Activated CD4-positive, CD25-positive, alpha-beta regulatory T cell (primary cell): ENCODE data around the gene SAMD4A.

Source experiments
- DNase-seq, 4 experiments: peaks; one replicate each; lab custom pipeline; 2025; lab: John Stamatoyannopoulos, UW

Gene SAMD4A

DNA sequence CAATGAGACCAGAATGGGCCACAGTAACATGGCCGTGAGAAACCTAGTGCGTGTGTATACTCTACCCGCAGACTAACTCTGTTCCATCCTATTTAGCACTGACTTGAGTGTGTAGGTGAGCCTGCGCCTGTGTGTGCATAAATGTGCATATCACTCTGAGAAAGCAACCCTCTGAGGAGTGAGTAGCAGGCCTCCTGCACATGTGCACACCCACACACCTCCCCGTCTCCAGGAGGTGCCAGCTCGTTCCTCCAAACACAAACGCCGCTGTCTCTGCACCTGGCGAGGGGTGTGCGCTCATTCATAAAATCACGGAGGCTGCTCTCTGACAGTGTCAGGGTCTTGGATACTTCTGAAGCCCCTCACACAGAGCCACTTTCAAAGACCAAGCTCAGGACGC lies 196.8 kb downstream of the SAMD4A start:
- no peak for DNase-seq

DNA sequence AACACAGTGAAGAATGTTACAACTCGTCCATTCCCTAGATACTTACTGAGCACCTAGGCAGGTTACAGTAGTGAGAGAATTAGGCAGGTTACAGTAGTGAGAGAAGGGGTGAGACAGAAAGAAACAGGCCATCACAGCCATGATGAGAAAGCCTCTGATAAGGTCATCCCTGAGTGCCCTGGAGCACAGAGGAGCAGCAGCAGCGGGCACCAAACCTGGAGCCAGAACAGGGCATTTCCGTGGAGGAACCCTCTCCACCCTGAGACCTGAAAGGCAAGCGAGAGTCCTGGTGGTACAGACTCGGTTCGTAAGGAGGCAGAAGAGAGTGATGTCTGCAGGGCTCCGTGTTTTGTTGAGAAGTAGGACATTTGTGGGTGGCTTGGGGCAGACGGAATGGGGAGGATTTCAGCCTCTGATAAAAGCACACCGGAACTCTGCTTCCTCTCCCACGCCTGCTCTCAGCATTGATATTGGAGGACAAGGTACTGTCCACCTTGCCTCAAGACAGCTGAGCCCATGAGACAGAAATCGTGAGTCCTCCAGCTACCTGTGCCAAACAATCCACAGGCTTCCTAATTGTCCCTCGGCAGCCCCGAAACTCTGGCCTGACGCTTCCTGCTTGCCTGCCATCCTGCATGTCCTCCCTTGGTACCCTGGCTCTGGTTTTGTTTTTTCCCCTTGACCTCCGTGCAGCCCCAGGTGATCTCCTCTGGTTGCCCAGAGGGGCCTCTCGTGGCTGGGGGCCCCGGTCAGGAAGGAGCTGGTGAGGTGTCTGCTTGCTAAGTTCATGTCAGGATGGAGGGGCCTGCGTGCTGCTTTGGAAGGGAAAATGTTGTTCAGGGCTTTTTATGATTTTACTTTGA lies 199.6 kb downstream of the SAMD4A start:
- DNase-seq, result no peak

DNA sequence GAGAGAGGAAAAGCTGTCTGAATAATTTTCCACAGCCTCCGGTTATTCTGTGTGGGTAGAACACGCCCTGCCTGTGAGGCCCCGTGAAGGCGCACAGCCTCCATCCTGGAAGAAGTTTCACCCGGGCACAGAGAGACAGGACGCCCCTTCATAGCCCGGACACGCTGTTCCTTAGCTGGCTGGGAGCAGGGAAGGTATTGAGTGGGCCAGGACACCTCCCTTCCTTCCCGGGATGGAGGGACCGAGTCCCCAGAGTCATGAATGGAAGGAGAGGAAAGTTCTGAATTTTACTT lies 200.2 kb downstream of the SAMD4A start:
- DNase-seq, result no peak

DNA sequence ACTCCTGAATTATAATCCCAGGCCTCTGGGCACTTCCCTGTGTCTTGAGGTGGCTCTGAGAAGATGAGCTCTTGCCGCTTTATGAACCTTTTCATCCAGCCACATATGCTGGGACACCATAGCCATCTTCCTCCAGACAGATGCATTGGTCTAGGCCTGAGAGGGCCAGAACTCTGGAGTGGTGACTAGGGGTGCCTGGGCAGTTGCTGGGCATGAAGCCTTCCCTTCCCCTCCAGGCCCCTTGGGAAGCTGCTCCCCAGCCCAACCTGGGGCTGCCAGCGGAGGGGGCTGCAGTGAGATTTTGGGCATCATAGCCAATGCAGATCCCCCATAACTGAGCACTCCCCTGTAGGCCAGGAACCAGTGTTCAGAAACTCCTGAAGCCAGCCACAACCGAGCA lies 200.5 kb downstream of the SAMD4A start:
- no peak for DNase-seq

DNA sequence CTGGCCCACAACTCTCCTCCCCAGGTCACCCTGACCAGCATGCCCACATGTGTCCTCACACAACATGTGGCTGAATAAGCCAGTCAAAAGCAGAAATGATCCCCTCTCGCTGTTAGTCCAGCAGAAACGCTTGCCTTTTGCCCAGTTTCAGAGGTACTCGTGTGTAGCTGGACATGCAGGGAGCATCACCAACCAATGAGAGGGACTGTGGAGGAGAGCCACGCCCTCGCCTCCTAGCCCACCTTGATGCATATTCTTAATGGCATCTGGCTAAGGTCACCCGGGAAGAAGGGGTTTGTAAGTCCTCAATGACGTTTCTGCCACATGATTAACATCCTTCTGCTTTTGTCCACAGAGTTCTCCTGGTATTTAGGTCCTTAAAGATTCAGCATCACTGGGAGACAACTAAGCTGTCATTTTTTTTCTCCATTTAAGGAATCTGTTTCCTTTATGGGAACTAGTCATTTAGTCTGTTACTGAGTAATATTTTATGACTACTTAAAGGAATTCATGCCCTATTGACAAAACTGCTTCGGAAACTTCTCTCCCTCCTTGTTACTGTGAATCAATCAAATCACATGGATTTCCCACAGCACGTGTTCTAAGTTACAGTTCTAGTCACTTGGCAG lies 201.7 kb downstream of the SAMD4A start:
- no peak for DNase-seq

DNA sequence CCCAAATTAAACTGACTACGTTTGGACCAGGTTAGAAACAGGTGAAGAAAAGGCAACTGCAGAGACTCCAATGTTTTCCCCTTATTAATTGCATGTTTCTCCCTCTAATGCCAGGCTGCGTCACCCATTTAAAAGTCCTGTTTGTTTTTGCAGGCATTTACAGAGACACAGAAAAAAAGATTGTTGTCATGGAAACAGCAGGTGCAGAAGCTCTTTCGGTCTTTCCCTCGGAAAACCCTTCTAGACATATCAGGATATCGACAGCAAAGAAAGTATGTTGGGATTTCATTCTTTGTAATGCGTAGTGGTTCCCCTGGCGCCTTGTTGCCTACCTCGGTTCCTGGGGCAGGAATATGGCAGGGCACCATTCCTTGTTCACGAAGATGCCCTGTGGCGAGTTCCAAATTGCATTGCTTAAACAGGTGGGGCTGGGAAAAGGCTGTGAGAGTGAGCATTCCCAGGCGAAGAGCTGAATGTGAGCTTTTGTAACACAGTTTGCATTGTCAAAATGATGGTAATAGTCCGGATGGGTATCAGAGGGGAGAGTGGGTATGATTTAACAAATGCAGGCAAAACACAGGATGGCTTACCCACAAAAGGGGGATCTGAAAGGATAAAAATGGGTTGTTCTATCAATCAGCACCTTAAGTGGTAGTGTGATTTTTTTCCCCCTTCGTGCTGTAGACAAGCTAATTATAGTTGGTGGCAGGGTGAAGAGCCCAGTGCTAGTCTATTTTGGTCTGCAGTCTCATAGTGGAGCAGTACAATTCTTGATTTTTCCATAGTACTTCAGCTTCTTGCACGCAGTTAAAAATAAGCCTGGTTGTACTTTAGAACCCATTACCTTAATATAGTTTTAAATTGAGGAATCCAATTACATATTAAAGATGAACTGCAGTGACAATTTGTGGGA lies 203.3 kb downstream of the SAMD4A start:
- no peak for DNase-seq

DNA sequence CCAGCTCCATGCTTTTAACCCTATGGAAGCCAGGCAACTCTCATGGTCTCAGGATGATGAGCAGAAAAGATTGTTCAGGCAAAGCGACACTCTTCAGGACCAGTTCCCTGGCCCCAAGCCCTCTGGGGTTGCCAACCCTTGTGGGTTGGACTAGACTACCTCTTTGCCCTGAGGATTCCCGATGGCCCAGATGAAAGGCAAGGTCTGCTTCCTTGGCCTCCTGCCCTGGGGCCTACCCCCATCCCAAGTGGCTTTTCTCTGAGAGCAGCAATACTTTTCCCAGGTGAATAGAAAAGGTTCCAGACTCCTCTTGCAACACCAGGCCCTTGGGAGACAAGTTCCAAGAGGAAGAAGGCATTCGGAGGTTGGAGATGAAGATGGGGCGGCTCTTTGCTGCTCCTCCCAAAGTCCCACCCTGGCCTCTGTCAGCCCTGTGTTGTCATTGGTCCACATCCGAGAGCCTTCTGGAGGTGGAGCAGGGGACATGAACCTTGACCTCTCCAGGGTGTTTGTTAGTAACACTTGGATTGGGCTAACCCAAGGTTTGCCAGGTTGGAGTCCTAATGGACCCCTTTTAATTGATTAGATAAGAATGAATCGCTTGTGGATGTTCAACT lies 204.6 kb downstream of the SAMD4A start:
- DNase-seq, result no peak

DNA sequence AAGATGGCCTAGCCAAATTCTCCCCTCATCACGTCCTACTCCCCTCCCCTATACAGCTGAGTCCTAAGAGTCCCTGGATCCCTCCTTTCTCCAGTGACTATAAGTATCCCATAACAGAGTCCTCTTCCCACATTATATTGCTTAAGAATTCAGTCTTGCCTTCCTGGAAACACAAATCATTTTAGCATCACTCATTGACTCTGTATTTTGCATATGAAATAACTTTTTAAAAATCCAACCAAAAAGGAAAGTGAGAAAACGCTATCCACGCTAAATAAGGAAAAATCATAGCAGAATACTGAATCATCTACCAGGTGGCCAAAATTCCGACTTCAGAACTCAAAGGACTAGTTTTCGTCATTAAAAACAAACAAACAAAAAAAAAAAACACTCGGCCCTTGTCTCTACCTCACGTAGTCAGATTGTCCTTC lies 205.5 kb downstream of the SAMD4A start:
- no peak for DNase-seq

DNA sequence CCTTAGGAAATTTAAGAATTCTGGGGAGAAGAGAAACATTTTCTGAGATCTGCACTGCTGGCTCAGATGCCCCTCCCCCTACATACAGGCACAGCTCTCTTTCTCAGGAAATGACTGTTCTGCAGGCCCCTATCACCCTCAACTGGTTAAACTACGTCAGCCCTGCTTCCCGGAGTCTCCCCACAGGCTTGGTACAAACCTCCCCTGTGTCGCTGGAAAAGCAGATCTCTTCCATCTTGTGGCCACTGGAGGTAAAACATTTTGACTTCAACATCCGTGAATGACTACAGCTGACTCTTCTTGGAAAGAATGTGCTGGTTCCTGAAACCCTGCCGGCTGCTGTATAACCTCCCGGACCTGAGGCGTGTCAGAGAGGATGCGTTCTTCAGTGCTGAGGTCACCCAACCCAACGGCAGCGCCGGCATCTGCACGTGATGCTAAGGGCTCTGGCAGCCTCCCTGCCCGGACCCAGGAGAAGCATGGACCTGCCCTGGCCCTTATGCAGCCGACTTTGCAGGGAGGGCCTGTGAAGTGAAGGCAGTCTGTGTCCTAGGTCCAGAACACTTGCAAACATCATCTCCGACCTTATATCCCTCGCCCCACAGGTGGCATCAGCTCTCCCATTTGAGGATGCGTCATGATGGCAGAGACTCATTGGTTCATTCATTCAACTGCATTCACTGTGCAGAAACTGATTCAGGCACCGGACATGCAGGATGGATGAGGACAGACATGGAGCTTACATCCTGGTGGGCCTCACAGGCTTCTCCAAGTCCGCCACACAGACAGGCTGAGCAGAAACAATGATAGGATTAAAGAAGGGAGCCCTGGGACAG lies 206.5 kb downstream of the SAMD4A start:
- DNase-seq, result peak; percentile 36 to 59 (median 48)

DNA sequence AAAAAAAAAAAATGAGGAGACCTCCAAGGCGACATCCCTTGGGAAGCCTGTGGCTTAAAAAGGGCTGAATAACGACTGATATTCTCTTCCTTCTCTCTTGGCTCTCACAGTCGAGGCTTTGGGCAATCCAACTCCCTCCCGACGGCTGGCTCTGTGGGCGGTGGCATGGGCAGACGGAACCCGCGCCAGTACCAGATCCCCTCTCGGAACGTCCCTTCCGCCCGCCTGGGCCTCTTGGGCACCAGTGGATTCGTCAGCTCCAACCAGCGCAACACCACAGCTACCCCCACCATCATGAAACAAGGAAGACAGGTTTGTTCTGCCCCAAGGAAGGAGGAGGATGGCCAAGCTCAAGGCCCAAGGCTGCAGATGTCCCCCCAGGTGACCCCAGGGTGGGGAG lies 207.9 kb downstream of the SAMD4A start:
- DNase-seq, result no peak

DNA sequence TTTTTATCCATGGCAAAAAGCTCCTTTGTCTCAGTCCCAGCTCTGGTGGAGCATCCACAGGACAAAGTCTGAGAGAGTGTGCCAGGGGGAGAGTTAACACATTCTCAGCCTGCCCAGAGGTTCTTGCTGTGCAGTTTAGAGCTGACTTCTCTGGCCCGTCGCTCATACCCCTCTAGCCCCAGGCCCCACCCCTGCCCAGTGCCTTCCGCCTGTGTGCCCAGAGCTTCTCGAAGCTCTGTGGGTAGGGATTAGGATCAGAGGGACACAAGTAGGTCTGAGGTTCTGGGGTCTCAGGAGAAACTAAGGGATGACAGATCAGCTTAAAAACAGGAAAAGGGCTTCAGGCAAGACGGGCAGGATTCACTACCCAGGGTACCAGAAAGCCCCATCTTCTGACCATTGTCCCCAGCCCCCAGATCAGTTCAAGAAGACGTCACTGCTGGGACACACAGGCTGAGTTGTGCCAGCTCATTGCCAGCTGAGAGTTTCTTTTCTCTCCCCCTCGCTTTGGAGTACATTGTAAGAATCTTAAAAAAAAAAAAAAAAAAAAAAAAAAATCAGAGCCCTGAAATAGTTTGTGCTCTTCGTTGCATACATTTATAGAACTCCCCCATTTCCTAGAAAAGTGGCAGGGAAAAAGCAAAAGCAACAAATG lies 208.7 kb downstream of the SAMD4A start:
- no peak for DNase-seq

DNA sequence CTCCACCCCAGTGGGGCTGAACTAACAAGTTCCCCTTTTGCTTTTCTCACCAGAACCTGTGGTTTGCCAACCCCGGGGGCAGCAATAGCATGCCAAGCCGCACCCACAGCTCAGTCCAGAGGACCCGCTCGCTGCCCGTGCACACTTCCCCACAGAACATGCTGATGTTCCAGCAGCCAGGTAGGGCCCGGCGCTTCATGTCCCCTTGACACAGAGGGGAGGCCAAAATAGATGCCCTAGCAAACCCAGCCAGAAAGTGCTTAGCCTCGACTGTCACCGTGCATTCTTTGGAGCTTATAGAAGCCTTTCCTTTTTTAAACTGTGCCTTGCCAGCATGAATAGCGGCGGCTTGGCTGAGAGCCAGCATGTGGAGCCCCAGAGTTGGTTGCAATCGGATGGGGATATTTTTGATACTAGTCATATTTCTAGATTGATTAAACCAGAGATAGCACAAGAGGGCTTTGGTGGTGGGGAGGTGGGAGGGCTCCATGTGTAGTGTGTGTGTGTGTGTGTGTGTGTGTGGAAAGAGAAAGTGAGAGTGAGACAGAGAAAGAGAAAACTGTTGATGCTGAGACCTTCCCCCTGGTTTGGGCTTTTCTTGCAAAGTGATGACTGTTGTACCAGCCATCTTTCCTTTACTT lies 209.6 kb downstream of the SAMD4A start:
- peak in 1 of 4 experiments; percentile 20 for DNase-seq

DNA sequence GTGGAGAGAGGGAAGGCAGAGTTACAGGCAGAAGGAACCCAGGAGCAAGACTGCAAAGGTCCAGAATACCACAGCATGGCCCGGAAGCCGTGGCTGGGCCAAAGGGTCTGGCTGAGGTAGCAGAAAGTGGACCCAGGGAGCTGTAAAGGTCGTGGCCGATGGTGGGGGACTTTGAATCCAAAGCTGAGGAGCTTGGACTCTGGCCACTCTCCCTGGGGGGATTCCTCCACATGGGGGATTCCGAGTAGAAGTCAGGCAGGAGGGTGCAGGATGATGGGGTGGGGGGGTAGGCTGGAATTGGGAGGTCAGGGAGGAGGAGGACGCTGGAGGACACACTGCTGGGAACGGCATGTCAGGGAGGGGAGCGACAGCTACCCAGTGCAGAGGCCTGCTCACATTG lies 210.5 kb downstream of the SAMD4A start:
- no peak for DNase-seq

DNA sequence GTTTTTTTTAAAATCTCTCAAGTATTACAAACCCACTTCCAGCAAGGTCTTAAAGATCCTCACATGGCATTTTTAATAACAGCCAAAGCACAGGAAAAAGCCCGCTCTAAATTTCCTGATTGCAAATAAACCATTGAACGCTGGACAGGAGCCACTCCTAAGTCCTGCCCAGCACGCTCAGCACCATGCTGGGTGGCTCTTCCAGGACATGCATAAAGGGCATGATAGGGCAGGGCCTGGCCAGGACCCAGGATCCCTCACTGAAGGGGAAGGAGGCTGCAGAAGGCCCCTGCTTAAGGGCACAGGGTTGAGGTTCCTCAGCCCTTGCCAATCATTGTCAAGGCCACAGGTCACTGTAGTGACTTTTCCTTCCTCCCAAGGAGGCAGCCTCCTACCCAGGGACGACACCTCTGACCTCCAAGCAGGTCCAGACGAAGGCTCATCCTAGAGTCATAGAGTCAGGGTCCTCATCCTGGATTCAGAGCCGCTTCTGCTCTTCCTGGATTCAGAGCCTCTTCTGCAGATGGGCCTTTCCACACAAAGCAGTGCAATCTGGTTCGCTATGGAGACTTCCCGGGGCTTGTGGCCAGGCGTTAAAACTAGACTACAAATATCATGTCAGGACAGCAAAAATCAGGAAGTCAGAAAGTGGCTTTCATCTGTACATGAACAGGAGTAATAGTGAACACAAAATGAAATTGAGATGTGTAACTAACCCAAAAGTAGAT lies 211.9 kb downstream of the SAMD4A start:
- no peak for DNase-seq

DNA sequence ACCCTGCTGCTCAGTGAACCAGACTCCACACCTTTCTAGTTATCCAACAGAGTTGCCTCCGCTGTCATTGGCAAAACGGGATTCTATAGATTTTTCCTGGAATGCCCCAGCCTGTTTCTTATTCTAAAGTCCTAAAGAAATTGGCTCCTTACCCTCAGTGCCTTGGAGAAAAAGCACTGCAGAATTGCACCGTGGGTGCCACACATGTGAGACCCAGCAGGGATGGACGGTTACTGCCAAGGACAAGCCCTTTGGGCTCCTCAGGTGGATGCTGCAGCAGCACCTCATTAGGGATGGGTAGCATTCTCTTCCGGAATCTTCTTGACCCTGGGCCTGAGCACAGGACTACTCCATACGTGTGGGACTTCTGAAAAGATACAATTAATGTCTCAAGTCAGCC lies 214.2 kb downstream of the SAMD4A start:
- DNase-seq, result no peak

DNA sequence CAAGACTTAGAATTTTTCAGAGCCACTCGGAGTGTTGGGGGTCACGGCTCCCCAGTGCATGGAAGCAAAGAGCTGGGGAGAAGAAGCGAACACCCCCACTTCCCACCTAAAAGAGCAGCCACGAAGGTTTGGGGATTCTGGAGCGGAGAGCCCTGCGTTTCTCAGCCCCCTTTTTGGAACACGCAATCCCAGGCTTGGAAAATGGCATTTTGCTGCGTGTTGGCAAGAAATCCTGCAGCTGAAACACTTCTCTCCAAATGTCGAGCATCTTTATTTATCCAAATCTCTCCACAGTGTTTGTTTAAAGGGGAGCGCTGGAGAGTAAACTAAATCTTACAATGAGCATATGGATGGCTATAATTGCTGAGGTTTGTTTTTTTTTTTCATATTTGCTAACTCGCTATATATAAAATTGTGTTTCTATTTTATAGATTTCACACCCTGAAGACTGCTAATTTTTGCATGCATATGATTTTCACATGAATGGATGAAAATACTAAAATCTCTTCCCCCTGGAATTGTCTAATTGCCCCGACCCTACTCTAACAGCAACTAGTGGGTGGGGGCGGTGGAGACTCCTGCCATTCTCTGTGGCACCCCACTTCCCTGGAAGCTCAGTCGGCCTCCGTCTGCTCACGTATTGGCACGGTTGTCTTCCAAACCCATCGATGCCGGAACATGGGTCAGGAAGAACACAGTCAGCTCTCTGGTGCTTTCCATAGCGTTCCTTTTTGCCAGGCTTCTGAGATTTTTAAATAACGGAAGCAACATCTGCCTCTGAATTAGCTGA lies 215.2 kb downstream of the SAMD4A start:
- DNase-seq, result no peak

DNA sequence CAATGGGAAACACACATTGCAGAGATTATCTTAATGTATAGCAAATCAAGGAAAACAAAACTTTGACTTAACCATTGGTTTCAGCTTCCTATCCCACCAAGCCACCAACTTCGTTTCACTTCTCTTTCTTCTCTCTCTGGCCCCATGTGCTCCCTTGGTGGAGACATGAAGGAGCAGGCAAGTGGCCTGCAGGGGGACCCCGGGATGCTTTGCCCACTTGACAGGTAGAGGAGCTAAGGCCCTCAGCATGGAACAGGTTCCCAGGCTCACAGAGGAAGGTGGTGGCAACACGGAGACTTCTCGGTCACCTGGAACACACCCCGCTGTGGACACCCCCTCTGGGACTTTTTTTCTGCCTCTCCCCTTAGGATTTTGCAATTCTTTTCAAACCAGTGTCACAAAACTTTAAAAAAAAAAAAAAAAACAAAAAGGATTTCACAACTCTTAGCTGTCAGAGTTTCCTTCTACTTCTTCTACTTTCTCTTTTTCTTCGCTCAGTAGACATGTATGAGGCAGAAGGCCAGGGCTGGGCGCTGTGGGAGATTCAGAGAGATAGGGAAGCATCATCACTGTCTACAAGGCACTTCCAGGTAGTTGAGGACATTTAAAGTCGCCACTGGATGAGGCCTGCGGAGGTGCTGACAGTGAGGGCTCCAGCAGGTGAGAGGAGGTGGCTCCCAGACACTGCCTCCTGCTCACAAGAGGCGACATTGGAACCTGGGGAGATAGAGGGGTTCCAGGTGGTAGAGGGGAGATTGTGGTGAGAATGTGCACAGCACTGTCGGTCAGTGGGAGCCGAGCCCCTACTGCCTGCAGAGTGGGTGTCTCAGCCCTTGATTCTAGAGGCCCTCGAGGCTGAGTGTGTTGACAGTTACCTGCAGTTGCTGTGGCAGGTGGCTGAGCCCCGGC lies 216.1 kb downstream of the SAMD4A start:
- no peak for DNase-seq

DNA sequence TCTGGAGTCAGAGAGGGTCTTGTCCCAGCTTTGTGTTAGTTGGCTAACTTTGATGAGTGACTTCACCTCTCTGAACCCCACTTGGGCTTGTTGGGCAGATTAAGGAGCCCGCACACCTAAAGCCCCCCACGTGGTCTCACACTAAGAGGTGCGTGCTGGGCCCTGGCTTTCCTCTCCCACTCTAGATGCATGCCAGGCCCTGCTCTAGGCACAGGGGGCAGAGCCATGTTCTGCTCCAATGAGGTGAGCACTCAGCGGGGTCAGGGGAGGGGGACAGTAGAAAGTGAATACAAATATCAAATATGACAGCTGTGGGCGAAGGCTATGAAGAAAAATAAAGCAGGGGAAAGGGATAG lies 216.7 kb downstream of the SAMD4A start:
- DNase-seq, result no peak
